H9 (cell line): ENCODE measurements around the gene LRSAM1. TPM values are rescaled to one million over a fixed set of nuclear protein-coding genes. Genes with fewer than 3 reads are reported as not detected.

Source experiments
- DNase-seq: peaks from one replicate; pipeline ENCODE4 v3.0.0-alpha.2; 2017
- H2AFZ ChIP-seq: one replicate; pipeline ENCODE4 v1.6.1; 2013; ENCODE audit warnings: mild to moderate bottlenecking, low read length, control low read depth, moderate library complexity
- H2AK5ac ChIP-seq: 2 replicates; pipeline ENCODE4 v1.6.1; 2013; ENCODE audit warnings: low read length, control low read depth, mixed read lengths; ENCODE audit not compliant: insufficient read length
- H2BK120ac ChIP-seq: one replicate; pipeline ENCODE4 v1.6.1; 2013; ENCODE audit warnings: low read depth, mild to moderate bottlenecking, low read length, control low read depth, inconsistent platforms; ENCODE audit not compliant: poor library complexity, severe bottlenecking
- H2BK12ac ChIP-seq: 2 replicates; pipeline ENCODE4 v1.6.1; 2013; ENCODE audit warnings: low read length, control low read depth, mixed read lengths, low read depth; ENCODE audit not compliant: insufficient read length
- H2BK15ac ChIP-seq: 2 replicates; pipeline ENCODE4 v1.6.1; 2013; ENCODE audit warnings: low read depth, low read length, control low read depth
- H2BK20ac ChIP-seq: one replicate; pipeline ENCODE4 v1.6.1; 2013; ENCODE audit warnings: low read depth, mild to moderate bottlenecking, low read length, control low read depth, inconsistent platforms; ENCODE audit not compliant: poor library complexity, severe bottlenecking
- H2BK5ac ChIP-seq: 2 replicates; pipeline ENCODE4 v1.6.1; 2013; ENCODE audit warnings: low read length, control low read depth, mixed read lengths; ENCODE audit not compliant: insufficient read length
- H3K14ac ChIP-seq: 2 replicates; pipeline ENCODE4 v1.6.1; 2013; ENCODE audit warnings: low read length, control low read depth; ENCODE audit not compliant: insufficient read depth
- H3K18ac ChIP-seq: 2 replicates; pipeline ENCODE4 v1.6.1; 2013; ENCODE audit warnings: low read depth, mild to moderate bottlenecking, mixed read lengths, low read length, control low read depth; ENCODE audit not compliant: insufficient read length
- H3K23ac ChIP-seq: 2 replicates; pipeline ENCODE4 v1.6.1; 2013; ENCODE audit warnings: low read length, control low read depth, mixed read lengths, low read depth; ENCODE audit not compliant: insufficient read length
- H3K23me2 ChIP-seq: 2 replicates; pipeline ENCODE4 v1.6.1; 2013; ENCODE audit warnings: low read depth, mild to moderate bottlenecking, mixed read lengths, low read length, control low read depth; ENCODE audit not compliant: insufficient read length, poor library complexity, severe bottlenecking
- H3K27ac ChIP-seq: 2 replicates; pipeline ENCODE4 v1.5.1; 2013; ENCODE audit warnings: low read length, control low read depth, mixed read lengths, low read depth; ENCODE audit not compliant: insufficient read length
- H3K27me3 ChIP-seq: 2 replicates; pipeline ENCODE4 v1.6.1; 2013; ENCODE audit warnings: low read length, control low read depth, inconsistent platforms; ENCODE audit not compliant: insufficient read depth
- H3K4ac ChIP-seq: 2 replicates; pipeline ENCODE4 v1.6.1; 2013; ENCODE audit warnings: low read depth, mild to moderate bottlenecking, control low read depth, inconsistent platforms, low read length, moderate library complexity
- H3K4me1 ChIP-seq: 2 replicates; pipeline ENCODE4 v1.6.1; 2013; ENCODE audit warnings: low read length, control low read depth, inconsistent platforms; ENCODE audit not compliant: insufficient read depth
- H3K4me2 ChIP-seq: 2 replicates; pipeline ENCODE4 v1.6.1; 2013; ENCODE audit warnings: low read length, control low read depth, mixed read lengths; ENCODE audit not compliant: insufficient read length, insufficient read depth
- H3K56ac ChIP-seq: 2 replicates; pipeline ENCODE4 v1.6.1; 2013; ENCODE audit warnings: low read depth, mild to moderate bottlenecking, mixed read lengths, low read length, control low read depth; ENCODE audit not compliant: insufficient read length
- H3K79me1 ChIP-seq: 2 replicates; pipeline ENCODE4 v1.6.1; 2013; ENCODE audit warnings: low read depth, mild to moderate bottlenecking, moderate library complexity, low read length, control low read depth, inconsistent platforms; ENCODE audit not compliant: insufficient read depth, poor library complexity, severe bottlenecking
- H3K79me2 ChIP-seq: 2 replicates; pipeline ENCODE4 v1.6.1; 2013; ENCODE audit warnings: low read length, control low read depth, inconsistent platforms; ENCODE audit not compliant: insufficient read depth
- H3K9ac ChIP-seq: 2 replicates; pipeline ENCODE4 v1.6.1; 2013; ENCODE audit warnings: low read length, control low read depth, mixed read lengths; ENCODE audit not compliant: insufficient read length; ENCODE audit errors: extremely low read depth
- H3K9me3 ChIP-seq: one replicate; pipeline ENCODE4 v1.6.1; 2013; ENCODE audit warnings: low read depth, low read length, inconsistent platforms; ENCODE audit not compliant: control insufficient read depth
- H3T11ph ChIP-seq: one replicate; pipeline ENCODE4 v1.6.1; 2013; ENCODE audit warnings: mild to moderate bottlenecking, low read length, control low read depth, inconsistent platforms
- H4K20me1 ChIP-seq: one replicate; pipeline ENCODE4 v1.6.1; 2013; ENCODE audit not compliant: control insufficient read depth, insufficient read length, insufficient read depth
- H4K5ac ChIP-seq: 2 replicates; pipeline ENCODE4 v1.6.1; 2013; ENCODE audit warnings: low read depth, mild to moderate bottlenecking, mixed read lengths, low read length, control low read depth; ENCODE audit not compliant: insufficient read length
- H4K8ac ChIP-seq: replicated peaks from 2 replicates; pipeline ENCODE4 v1.6.1; 2013; ENCODE audit warnings: low read length, control low read depth, mixed read lengths, low read depth; ENCODE audit not compliant: insufficient read length
- H4K91ac ChIP-seq: 2 replicates; pipeline ENCODE4 v1.6.1; 2013; ENCODE audit warnings: low read depth, mild to moderate bottlenecking, moderate library complexity, mixed read lengths, low read length, control low read depth; ENCODE audit not compliant: insufficient read length
- H3K27ac Mint-ChIP-seq, 3 experiments: 2 replicates in 2 of 3; 3 replicates in 1 of 3; pipeline ENCODE4 v1.8.0; 2020 to 2021; ENCODE audit warnings: mixed read lengths in 3 of 3, mild to moderate bottlenecking in 1 of 3, moderate library complexity in 1 of 3
- H3K27me3 Mint-ChIP-seq: 2 replicates; pipeline ENCODE4 v1.8.0; 2021; ENCODE audit warnings: low read depth, mild to moderate bottlenecking, moderate library complexity, mixed read lengths
- H3K36me3 Mint-ChIP-seq, 3 experiments: 2 replicates in 2 of 3; 3 replicates in 1 of 3; pipeline ENCODE4 v1.8.0; 2020 to 2021; ENCODE audit warnings: low read depth in 3 of 3, mixed read lengths in 3 of 3; ENCODE audit not compliant: insufficient read depth in 1 of 3
- H3K4me1 Mint-ChIP-seq, 2 experiments: 2 replicates each; pipeline ENCODE4 v1.8.0; 2020; ENCODE audit warnings: mixed read lengths in 2 of 2
- H3K4me3 Mint-ChIP-seq, 2 experiments: 2 replicates in 1 of 2; 3 replicates in 1 of 2; pipeline ENCODE4 v1.8.0; 2020 to 2021; ENCODE audit warnings: mild to moderate bottlenecking in 2 of 2, mixed read lengths in 2 of 2, moderate library complexity in 1 of 2
- H3K9me3 Mint-ChIP-seq, 2 experiments: 2 replicates in 1 of 2; 3 replicates in 1 of 2; pipeline ENCODE4 v1.8.0; 2020; ENCODE audit warnings: mild to moderate bottlenecking in 2 of 2, mixed read lengths in 2 of 2, moderate library complexity in 1 of 2
- WGBS: extraction: QIAGEN DNeasy Blood & Tissue Kit; methylation state at CpG from one replicate; pipeline ENCODE4 v1.1.7; 2013; ENCODE audit warnings: missing lambda C conversion rate, low lambda C conversion rate, mixed read lengths; ENCODE audit not compliant: insufficient read length; ENCODE audit errors: extremely low coverage; 5-methylcytosine and 5-hydroxymethylcytosine counted together
- total RNA-seq: library from RNA; stranded (reverse); gene quantifications from 2 replicates; pipeline ENCODE4 v1.2.1, GENCODE V29; 2021
- TF ChIP-seq, protein P1 (sequence below): fragments of 200-600 bp; sonication (generic); conservative IDR thresholded peaks from 3 replicates; pipeline ENCODE4 v1.8.0; 2021; ENCODE audit warnings: antibody characterized with exemption, mild to moderate bottlenecking

The LRSAM1 gene
- total RNA-seq, 1 experiment from 2014 or later, result 16.2 TPM

DNA sequence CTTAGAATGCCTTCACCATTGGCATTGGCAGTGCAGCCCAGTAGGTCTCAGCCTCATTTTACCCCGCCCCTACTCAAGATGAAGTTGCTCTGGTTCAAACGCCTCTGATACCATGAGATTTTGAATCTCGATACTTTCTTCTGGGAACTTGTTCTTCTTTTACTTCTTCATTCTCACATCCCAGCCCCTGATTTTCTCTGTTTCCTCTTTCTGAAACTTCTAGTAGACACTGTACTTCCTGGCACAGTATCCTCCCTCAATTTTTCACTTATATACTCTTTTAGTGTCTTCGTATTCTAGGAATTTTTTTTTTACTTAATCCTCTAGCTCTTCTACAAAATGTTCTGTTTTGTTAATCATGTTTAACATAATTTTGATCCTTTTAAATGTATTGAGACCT lies 40.2 kb upstream of the LRSAM1 start:
- Histone ChIP-seq H3K27me3 (no peaks in the 10 kb centered on the region), H3K23me2 (no peaks in the 10 kb centered on the region), H4K20me1 (no peaks in the 10 kb centered on the region), H3K4me1 (no peaks in the 10 kb centered on the region), H3K79me2 (no peaks in the 10 kb centered on the region), H2BK120ac (no peak overlapping the region), H2AK5ac (no peak overlapping the region), H4K8ac (no peak overlapping the region), H2BK12ac (no peak overlapping the region), H3K18ac (no peak overlapping the region), H4K91ac (no peak overlapping the region), H3K23ac (no peak overlapping the region), H3K4ac (no peak overlapping the region), H3K9ac (no peak overlapping the region), H3K56ac (no peak overlapping the region), H3K79me1 (no peaks in the 10 kb centered on the region), H2BK5ac (no peak overlapping the region), H3T11ph (no peak overlapping the region), H2BK15ac (no peak overlapping the region), H3K4me2 (no peak overlapping the region), H3K14ac (no peak overlapping the region), H2AFZ (no peak overlapping the region), H4K5ac (no peak overlapping the region), H3K27ac (no peak overlapping the region), H3K9me3 (no peaks in the 10 kb centered on the region), H2BK20ac (no peak overlapping the region)
- H3K36me3 Mint-ChIP-seq, result peaks cover 3 to 10% (median 4%) of the 10 kb centered on the region in 3 experiments; a peak in 5 of 7 replicates
- TF ChIP-seq, protein P1, sequence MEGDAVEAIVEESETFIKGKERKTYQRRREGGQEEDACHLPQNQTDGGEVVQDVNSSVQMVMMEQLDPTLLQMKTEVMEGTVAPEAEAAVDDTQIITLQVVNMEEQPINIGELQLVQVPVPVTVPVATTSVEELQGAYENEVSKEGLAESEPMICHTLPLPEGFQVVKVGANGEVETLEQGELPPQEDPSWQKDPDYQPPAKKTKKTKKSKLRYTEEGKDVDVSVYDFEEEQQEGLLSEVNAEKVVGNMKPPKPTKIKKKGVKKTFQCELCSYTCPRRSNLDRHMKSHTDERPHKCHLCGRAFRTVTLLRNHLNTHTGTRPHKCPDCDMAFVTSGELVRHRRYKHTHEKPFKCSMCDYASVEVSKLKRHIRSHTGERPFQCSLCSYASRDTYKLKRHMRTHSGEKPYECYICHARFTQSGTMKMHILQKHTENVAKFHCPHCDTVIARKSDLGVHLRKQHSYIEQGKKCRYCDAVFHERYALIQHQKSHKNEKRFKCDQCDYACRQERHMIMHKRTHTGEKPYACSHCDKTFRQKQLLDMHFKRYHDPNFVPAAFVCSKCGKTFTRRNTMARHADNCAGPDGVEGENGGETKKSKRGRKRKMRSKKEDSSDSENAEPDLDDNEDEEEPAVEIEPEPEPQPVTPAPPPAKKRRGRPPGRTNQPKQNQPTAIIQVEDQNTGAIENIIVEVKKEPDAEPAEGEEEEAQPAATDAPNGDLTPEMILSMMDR, result no peak
- DNase-seq, result no peak
- H3K27ac Mint-ChIP-seq, result no peak overlapping the region
- H3K4me1 Mint-ChIP-seq, result peaks cover 2 to 4% of the 10 kb centered on the region in 2 experiments; a peak in 3 of 4 replicates
- no peak overlapping the region for H3K4me3 Mint-ChIP-seq
- no CpG with 5 or more reads among the region's 4 CpGs for WGBS
- no peaks in the 10 kb centered on the region for H3K9me3 Mint-ChIP-seq
- peaks cover 3% of the 10 kb centered on the region for H3K27me3 Mint-ChIP-seq
